ENCODE data around the gene GRIK1.

Gene GRIK1

GRCh38 chr21:29671728-29672127 lies 268.1 kb downstream of the GRIK1 start:
- DNase-seq (ENCODE audit: low read depth), result no peak

- DNase-seq (ENCODE audit: low read depth), result no peak
Measured at GRCh38 chr21:29670228-29670627, 269.6 kb downstream of the GRIK1 start.

GRCh38 chr21:29669416-29669815 lies 270.4 kb downstream of the GRIK1 start:
- no peak for DNase-seq (ENCODE audit: low read depth)

GRCh38 chr21:29667651-29668050 lies 272.1 kb downstream of the GRIK1 start:
- DNase-seq (ENCODE audit: low read depth), result no peak

GRCh38 chr21:29664615-29665014 lies 275.2 kb downstream of the GRIK1 start:
- no peak for DNase-seq (ENCODE audit: low read depth)

- DNase-seq (ENCODE audit: low read depth), result no peak
Measured at GRCh38 chr21:29661672-29662442, 277.9 kb downstream of the GRIK1 start.

- no peak for DNase-seq (ENCODE audit: low read depth)
Measured at GRCh38 chr21:29660047-29660720, 279.6 kb downstream of the GRIK1 start.

- DNase-seq (ENCODE audit: low read depth), result no peak
Measured at GRCh38 chr21:29658934-29659203, 280.9 kb downstream of the GRIK1 start.

GRCh38 chr21:29658177-29658933 lies 281.4 kb downstream of the GRIK1 start:
- no peak for DNase-seq (ENCODE audit: low read depth)

- no peak for DNase-seq (ENCODE audit: low read depth)
Measured at GRCh38 chr21:29657240-29657989, 282.4 kb downstream of the GRIK1 start.

GRCh38 chr21:29656504-29657239 lies 283.1 kb downstream of the GRIK1 start:
- no peak for DNase-seq (ENCODE audit: low read depth)

- DNase-seq (ENCODE audit: low read depth), result no peak
Measured at GRCh38 chr21:29655577-29655976, 284.2 kb downstream of the GRIK1 start.

- no peak for DNase-seq (ENCODE audit: low read depth)
Measured at GRCh38 chr21:29654855-29655254, 284.9 kb downstream of the GRIK1 start.

GRCh38 chr21:29654203-29654602 lies 285.6 kb downstream of the GRIK1 start:
- no peak for DNase-seq (ENCODE audit: low read depth)

GRCh38 chr21:29650523-29651022 lies 289.2 kb downstream of the GRIK1 start:
- no peak for DNase-seq (ENCODE audit: low read depth)

- DNase-seq (ENCODE audit: low read depth), result no peak
Measured at GRCh38 chr21:29649406-29649814, 290.4 kb downstream of the GRIK1 start.

GRCh38 chr21:29648710-29649240 lies 291.0 kb downstream of the GRIK1 start:
- no peak for DNase-seq (ENCODE audit: low read depth)

- DNase-seq (ENCODE audit: low read depth), result no peak
Measured at GRCh38 chr21:29647353-29647781, 292.4 kb downstream of the GRIK1 start.

- DNase-seq (ENCODE audit: low read depth), result no peak
Measured at GRCh38 chr21:29645666-29646553, 293.9 kb downstream of the GRIK1 start.

GRCh38 chr21:29643289-29643688 lies 296.5 kb downstream of the GRIK1 start:
- DNase-seq (ENCODE audit: low read depth), result no peak

Data from activated T-cell treated with anti-CD3 and anti-CD28 coated beads for 24 hours (primary cell).